GM18858 (cell line): ENCODE results near the gene CCR9.

Experiments
- ATAC-seq: cut with Tn5 transposase; IDR thresholded peaks from one replicate; pipeline ENCODE4 v1.9.1; 2021; ENCODE audit not compliant: unreplicated experiment

The CCR9 gene

DNA sequence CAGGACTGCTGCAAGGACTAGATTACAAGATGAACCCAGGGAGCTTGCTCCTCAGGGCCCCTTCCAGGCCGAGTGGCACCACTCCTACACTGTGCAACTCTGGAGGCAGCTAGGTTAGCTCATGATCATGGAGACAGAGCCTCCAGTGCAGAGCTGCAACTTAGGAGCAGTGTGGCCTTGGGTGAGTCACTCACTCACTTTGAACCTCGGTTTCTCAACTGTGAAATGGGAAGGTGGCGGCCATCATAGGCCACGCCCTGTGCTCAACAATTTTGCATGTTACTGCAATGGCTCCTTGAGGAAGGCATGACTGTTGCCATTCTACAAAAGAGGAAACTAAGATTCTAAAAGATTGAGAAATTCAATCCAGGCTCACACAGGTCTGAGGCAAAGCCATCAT is 45.8 kb downstream of the CCR9 start:
- ATAC-seq = no peak

DNA sequence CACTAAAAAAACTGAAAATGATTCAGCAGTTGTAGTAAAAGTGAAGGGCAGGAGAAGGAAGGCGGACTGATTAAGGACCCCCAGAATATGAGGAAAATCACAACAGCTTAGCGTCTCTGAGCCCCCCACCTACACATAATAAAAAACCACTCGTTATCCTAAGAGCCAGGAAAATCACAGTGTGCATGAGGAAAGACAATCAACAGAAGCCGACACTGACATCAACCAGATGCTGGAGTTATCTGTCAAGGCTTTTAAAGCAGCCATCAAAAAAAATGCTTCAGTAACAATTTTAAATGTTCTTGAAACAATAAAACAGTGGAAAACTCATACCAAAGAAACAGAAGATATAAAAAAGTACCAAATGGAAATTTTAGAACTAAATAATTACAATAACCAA is 47.2 kb downstream of the CCR9 start:
- ATAC-seq = no peak

- ATAC-seq = no peak
Observed at GRCh38 chr3:45936261-45936660, 49.9 kb downstream of the CCR9 start.

DNA sequence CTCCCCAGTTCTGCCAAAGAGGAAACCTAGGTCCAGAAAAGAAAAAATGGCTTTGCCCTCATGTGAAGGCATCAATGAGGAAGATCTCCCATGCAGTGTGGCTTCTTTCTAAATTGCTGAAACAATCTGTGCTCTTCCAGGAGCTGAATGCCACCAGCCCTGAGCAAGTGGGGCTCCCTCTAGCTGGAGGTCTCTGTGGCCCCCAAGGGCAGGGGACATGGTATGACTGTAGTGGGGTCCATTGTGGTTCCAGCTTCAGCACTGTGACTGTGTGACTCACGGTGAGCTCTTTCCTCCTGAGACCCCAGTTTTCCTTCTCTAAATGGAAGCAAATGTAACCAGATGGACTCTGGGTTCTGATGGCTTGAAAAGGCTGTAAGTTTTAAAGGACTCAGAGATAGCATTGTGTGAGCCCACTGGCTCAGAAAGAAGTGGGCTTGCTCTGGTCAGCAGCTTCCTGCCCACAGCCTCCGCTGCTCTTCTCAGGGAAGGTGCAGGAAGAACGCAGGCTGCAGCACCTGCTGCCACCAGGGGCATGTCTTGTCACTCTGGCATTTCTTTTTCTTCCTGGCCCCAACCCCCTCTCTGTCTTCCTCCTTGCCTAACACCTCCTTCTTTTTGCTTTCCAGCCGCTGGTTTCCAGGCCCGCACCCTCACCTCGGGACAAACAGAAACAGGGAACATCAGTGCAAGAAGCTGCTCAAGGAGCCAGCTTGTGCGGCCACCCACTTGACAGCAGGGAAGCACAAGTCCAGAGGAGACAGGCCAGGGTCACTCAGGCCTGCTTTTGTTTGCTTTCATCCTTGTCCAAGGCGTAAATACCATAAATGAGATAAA is 51.1 kb downstream of the CCR9 start:
- ATAC-seq = no peak

- ATAC-seq = no peak
Observed at GRCh38 chr3:45938043-45938435, 51.7 kb downstream of the CCR9 start.

DNA sequence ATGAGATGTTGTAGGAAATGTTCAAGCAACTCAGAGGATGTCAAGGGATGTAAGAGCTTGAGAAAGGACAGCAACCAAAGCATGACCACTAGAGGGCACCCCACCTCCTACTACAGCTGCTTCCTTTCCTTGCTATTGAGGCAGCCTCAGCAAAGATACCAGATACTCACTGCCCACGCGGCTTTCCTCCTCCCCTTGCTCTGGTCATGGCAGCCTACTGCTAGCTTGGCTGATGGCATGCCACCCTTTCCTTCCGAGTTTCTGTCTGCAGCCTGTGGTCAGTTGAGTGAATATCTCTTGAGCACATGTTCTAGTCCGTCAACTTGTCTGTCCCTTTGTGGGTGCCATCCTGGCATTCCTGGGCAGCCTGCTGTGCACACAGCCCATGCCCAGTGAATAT is 52.5 kb downstream of the CCR9 start:
- no peak for ATAC-seq

DNA sequence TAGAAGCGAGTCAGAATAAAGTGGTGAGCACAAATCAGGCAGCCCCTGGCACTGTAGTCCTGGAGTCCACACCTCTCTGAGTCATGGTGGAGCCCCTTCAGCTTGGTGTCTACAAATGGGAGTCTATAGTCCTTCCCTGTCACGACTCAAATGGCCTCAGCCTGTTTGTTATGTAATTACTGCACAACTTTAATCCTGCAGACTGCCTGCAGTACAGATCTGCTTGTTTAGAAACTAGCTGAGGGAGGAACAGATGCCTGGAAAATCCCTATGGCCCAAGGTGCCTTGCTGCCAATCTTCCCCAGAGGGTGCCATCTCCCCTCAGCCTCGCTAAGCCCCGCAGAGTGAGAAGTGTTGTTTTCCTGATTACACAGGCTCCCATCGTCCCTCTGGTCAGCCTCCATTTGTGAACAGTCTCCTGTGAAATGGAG is 53.0 kb downstream of the CCR9 start:
- ATAC-seq = no peak

GRCh38 chr3:45940004-45940780 is 53.8 kb downstream of the CCR9 start:
- ATAC-seq = no peak

DNA sequence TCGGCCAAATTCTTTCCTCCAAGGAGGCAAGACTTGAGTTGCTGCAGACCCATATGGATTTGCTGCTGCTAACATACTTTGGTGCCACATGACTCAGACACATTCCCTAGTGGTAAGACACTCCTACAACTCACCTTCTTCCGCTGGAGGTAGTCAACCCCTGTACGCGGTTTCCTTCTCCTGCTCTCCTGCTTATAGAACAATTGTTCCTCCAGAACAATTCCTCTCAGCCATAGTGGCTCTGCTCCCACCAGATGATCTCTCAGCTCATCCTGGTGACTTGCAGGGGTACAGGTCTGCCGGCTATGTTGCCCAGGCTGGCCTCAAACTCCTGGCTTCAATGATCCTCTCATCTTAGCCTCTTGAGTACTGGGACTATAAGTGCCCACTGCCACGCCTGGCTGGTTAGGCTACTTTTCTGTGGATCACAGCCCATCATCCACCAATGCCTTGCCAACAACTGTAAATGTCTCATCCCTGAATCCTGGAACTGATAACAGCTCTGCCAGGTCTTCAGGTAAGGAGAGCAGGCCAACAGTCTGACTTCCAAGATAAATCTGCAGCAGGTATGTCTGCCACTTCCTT is 54.5 kb downstream of the CCR9 start:
- no peak for ATAC-seq

GRCh38 chr3:45942051-45942825 is 55.9 kb downstream of the CCR9 start:
- ATAC-seq = no peak

DNA sequence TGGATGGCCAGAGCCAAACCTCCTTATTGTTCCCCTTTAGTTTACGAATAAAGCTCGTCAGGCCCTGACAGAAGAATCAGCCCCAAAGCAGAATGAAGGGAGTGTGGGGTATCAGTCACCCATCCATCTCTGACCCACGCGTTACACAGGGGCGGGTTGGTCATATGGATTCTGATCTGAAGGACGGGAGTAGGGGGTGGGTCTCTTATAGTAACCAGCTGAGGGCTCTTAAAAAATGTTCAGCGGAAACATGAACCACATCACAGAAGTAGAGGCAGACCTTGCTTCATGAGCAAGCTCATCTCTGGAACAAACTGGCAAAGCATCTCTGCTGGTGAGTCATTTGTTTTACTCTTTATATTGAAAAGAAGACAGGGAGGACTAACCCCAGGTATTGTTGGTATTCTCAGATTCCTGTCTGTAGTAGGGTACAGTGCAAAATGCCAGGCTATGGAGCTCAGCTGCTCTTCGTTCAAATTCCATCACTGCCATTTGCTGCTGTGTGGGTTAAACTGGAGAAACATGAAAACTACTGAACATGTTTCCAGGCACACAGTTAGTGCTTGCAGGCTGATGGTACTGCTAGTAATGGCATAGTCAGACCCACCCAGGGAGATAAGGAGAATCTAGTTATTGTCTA is 57.0 kb downstream of the CCR9 start, which contains the start of gene CXCR6:
Gene CXCR6, plus strand, starts transcription at position 258 of the 640 bp plus-strand sequence. CDS start 3,018 bp downstream, outside the sequence.
- ATAC-seq = no peak

DNA sequence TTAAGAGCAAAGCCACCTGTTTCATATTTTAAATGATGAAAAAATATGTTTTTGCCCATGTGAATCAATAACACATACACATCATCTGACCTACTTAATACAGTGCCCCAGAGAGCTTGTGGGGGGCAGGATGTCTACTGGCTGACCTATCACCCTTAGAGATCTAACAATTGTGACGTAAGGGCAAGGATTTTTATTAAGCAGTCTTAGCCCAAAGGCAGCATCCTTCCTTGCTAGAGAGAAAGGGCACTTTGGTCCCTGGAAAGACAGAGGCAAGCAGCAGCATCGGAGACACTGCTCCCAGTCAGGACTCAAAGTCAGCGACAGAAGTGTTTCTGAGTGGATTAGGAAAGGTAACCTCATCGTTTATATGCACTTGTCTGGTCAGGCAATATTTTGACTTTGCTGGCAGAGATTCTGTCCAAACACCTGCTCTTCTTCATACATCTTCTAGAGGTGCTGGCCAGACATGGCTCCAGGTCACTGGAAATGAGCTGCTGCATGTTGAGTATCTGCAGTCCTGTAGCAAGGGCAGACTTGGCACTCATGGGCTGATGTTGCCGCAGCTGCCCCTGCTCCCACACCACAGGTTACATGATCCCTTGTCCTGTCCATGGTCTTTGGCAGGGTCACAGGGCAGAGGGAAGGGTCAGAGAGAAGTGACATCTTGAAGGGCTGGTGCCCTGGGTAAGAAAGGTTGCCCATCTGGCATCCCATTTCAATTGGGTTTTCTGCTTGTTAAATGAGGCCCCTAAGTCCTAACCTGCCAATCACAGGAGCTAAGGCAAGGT is 58.7 kb downstream of the CCR9 start:
- ATAC-seq = no peak

DNA sequence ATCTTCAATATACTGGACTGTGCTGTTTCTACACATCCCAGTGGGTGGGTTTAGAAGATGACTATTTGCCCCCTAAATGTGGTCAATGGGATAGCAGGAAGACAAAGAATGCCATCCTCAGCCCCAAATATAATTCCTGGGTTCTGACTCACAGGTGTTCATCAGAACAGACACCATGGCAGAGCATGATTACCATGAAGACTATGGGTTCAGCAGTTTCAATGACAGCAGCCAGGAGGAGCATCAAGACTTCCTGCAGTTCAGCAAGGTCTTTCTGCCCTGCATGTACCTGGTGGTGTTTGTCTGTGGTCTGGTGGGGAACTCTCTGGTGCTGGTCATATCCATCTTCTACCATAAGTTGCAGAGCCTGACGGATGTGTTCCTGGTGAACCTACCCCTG is 60.0 kb downstream of the CCR9 start:
- no peak for ATAC-seq

DNA sequence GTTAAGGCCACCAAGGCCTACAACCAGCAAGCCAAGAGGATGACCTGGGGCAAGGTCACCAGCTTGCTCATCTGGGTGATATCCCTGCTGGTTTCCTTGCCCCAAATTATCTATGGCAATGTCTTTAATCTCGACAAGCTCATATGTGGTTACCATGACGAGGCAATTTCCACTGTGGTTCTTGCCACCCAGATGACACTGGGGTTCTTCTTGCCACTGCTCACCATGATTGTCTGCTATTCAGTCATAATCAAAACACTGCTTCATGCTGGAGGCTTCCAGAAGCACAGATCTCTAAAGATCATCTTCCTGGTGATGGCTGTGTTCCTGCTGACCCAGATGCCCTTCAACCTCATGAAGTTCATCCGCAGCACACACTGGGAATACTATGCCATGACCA is 60.5 kb downstream of the CCR9 start:
- ATAC-seq = no peak

DNA sequence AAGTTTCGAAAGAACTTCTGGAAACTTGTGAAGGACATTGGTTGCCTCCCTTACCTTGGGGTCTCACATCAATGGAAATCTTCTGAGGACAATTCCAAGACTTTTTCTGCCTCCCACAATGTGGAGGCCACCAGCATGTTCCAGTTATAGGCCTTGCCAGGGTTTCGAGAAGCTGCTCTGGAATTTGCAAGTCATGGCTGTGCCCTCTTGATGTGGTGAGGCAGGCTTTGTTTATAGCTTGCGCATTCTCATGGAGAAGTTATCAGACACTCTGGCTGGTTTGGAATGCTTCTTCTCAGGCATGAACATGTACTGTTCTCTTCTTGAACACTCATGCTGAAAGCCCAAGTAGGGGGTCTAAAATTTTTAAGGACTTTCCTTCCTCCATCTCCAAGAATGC is 61.0 kb downstream of the CCR9 start:
- no peak for ATAC-seq

- ATAC-seq = no peak
Observed at GRCh38 chr3:45948311-45948781, 62.0 kb downstream of the CCR9 start.

GRCh38 chr3:45948881-45949280 is 62.5 kb downstream of the CCR9 start:
- no peak for ATAC-seq

DNA sequence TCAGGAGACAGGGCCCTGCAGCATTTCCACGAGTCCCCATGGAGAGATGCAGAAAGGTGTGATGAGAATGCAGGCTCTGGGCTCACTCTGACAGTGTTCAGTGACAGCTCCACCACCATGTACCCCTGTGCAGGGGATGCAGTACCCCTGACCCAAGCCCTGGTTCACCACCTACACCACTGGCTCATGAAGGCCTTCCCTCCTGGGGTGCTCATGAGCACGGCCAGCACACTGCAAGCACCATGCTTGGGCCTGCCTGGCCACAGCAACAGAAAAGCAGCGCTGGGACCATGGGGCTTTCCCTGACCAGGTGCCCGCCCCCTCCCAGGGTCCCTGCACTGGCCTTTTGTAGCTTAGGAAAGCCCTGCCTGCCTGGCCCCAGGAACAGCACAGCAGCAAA is 63.1 kb downstream of the CCR9 start:
- ATAC-seq = no peak

DNA sequence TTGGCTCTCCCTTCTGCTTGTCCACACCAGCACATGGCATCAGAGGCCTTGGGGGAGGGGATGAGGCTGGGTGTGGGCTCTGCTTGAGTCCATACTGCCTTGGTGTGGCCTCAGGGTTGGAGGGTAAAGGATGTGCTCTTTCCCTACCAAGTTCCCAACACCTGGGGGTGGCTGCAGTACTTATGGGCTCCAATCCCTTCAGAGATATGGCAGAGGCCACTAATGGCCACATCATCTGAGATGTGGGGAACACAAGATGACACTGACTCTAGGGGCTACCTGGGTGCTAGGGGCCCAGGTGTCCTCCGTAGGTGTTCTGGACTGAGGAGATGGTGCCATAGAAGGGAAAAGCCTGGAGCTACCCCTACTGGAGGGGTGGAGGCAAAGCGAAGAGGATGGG is 63.8 kb downstream of the CCR9 start:
- ATAC-seq = no peak
